Lower lobe of right lung (tissue), 2 donors: ENCODE results near the gene TSC2. TPM values are rescaled to one million over a fixed set of nuclear protein-coding genes. Genes with fewer than 3 reads are reported as not detected.

Experiments used
- ATAC-seq, 2 donors: fragments of 200-7000 bp; cut with Tn5 transposase; one replicate each; pipeline ENCODE4 v1.9.1; 2020 to 2022; ENCODE audit warnings: mild to moderate bottlenecking in 2 of 2, moderate library complexity in 2 of 2
- DNase-seq: peaks from one replicate; pipeline ENCODE4 v3.0.0-alpha.2; 2020
- H3K27ac ChIP-seq: fragments of 200-600 bp; one replicate; pipeline ENCODE4 v1.8.0; 2022
- H3K27me3 ChIP-seq: fragments of 200-600 bp; one replicate; pipeline ENCODE4 v1.8.0; 2022; ENCODE audit warnings: low read depth
- H3K36me3 ChIP-seq: fragments of 200-600 bp; one replicate; pipeline ENCODE4 v1.8.0; 2022; ENCODE audit warnings: mild to moderate bottlenecking
- H3K4me1 ChIP-seq: fragments of 200-600 bp; one replicate; pipeline ENCODE4 v1.8.0; 2022
- H3K4me3 ChIP-seq: fragments of 200-600 bp; one replicate; pipeline ENCODE4 v1.8.0; 2022; ENCODE audit warnings: mild to moderate bottlenecking
- H3K9me3 ChIP-seq: fragments of 200-600 bp; one replicate; pipeline ENCODE4 v1.8.0; 2022
- CTCF ChIP-seq: fragments of 200-600 bp; IDR thresholded peaks from one replicate; pipeline ENCODE4 v1.8.0; 2022; ENCODE audit warnings: antibody characterized with exemption, mild to moderate bottlenecking
- intact Hi-C: fragments of 100-400 bp; cut with DNase I; formaldehyde crosslinking; loops from one replicate; pipeline ENCODE4 v1.11.0; 2022
- total RNA-seq: library from RNA; stranded (reverse); fragmentation: NEBNext Ultra II Directional; extraction: Animal tissue kit (Norgen Biotek cat#: 25700); gene quantifications from one replicate; pipeline ENCODE4 v1.2.1, GENCODE V29; 2021
- donor health status: DM: no; HTN: yes; CAD: no; lungs with severe emphysema.

TSC2 gene
- total RNA-seq, 1 donor from 2014 or later, result 123 TPM

- H3K9me3 ChIP-seq, result no peaks in the 10 kb centered on the region
- no peak for ATAC-seq
- DNase-seq, result no peak
- H3K4me1 ChIP-seq, result no peaks in the 10 kb centered on the region
- H3K4me3 ChIP-seq, result no peak overlapping the region
- intact Hi-C loops, result no loop called here
- peaks cover 94% of the 10 kb centered on the region for H3K36me3 ChIP-seq
- no peaks in the 10 kb centered on the region for H3K27me3 ChIP-seq
- no peak overlapping the region for H3K27ac ChIP-seq
- TF ChIP-seq CTCF, result no peak
Observed at GRCh38 chr16:2064368-2064945, 16.7 kb downstream of the TSC2 start.

GRCh38 chr16:2066139-2066538 is 18.4 kb downstream of the TSC2 start:
- Histone ChIP-seq H3K36me3 (peaks cover 91% of the 10 kb centered on the region), H3K4me1 (no peaks in the 10 kb centered on the region), H3K9me3 (no peaks in the 10 kb centered on the region), H3K27ac (no peak overlapping the region), H3K27me3 (no peaks in the 10 kb centered on the region), H3K4me3 (no peak overlapping the region)
- no peak for TF ChIP-seq CTCF
- no peak for ATAC-seq
- intact Hi-C loops, result no loop called here
- DNase-seq, result no peak

GRCh38 chr16:2070576-2071453 is 23.0 kb downstream of the TSC2 start:
- no peak for DNase-seq
- Histone ChIP-seq H3K9me3 (no peaks in the 10 kb centered on the region), H3K27me3 (no peaks in the 10 kb centered on the region), H3K4me3 (no peak overlapping the region), H3K27ac (no peak overlapping the region), H3K4me1 (no peaks in the 10 kb centered on the region), H3K36me3 (peaks cover 92% of the 10 kb centered on the region)
- intact Hi-C loops, result no loop called here
- ATAC-seq, result no peak
- no peak for TF ChIP-seq CTCF

GRCh38 chr16:2071454-2072202 is 23.8 kb downstream of the TSC2 start:
- ATAC-seq, result no peak
- Histone ChIP-seq H3K27me3 (no peaks in the 10 kb centered on the region), H3K36me3 (peaks cover 92% of the 10 kb centered on the region), H3K9me3 (no peaks in the 10 kb centered on the region), H3K4me3 (no peak overlapping the region), H3K4me1 (no peaks in the 10 kb centered on the region), H3K27ac (no peak overlapping the region)
- intact Hi-C loops, result no loop called here
- no peak for DNase-seq
- TF ChIP-seq CTCF, result no peak

GRCh38 chr16:2072926-2073325 is 25.1 kb downstream of the TSC2 start:
- intact Hi-C loops, result no loop called here
- H3K27ac ChIP-seq, result no peak overlapping the region
- no peak for TF ChIP-seq CTCF
- H3K9me3 ChIP-seq, result no peaks in the 10 kb centered on the region
- ATAC-seq, result no peak
- no peaks in the 10 kb centered on the region for H3K4me1 ChIP-seq
- H3K36me3 ChIP-seq, result peaks cover 94% of the 10 kb centered on the region
- DNase-seq, result no peak
- H3K4me3 ChIP-seq, result no peak overlapping the region
- no peaks in the 10 kb centered on the region for H3K27me3 ChIP-seq
